BJ (cell line): Measurements from ENCODE around the gene ZDHHC5. TPM values are rescaled to one million over a fixed set of nuclear protein-coding genes. Genes with fewer than 3 reads are reported as not detected.
A peak's percentile ranks its signal among the peaks of the same experiment; 100 is the strongest.

ENCODE experiments used
- polyA plus RNA-seq: library from polyadenylated mRNA; depleted of rRNA; stranded (reverse); fragments of >200 nt; gene quantifications from 2 replicates; pipeline ENCODE4 v1.2.3, GENCODE V29; 2011; rRNA removed
- small RNA-seq: library from RNA; depleted of rRNA; stranded (forward); fragments of <200 nt; gene quantifications from one replicate; pipeline ENCODE3, GENCODE V24; 2012; ENCODE audit warnings: low replicate concordance, low read depth; ENCODE audit not compliant: insufficient read length

Gene ZDHHC5
- polyA plus RNA-seq, 1 experiment, result 76.7 TPM

Small RNA genes lying within 50 kb of the gene (small RNA-seq; reads per million reads assigned to genes)
- gene MIR130A (20,369 reads per million, percentile 99 among the genes with 10 or more reads in this experiment), gene TMX2-CTNND1 (not detected)

Other genes with a start within 250 kb of the ZDHHC5 start
- gene SLC43A3, start 241.0 kb upstream of the ZDHHC5 start, polyA plus RNA-seq, result 16.7 and 26.7 TPM in 2 replicates
- 0.10 and 0.43 TPM in 2 replicates for gene RTN4RL2, start 207.6 kb upstream of the ZDHHC5 start, polyA plus RNA-seq
- gene SLC43A1, start 152.4 kb upstream of the ZDHHC5 start, polyA plus RNA-seq, result 11.8 and 23.4 TPM in 2 replicates
- 90.5 and 91.7 TPM in 2 replicates for gene TIMM10, start 137.4 kb upstream of the ZDHHC5 start, polyA plus RNA-seq
- not detected in 2 replicates for gene SMTNL1, start 130.5 kb upstream of the ZDHHC5 start, polyA plus RNA-seq
- gene UBE2L6, start 100.4 kb upstream of the ZDHHC5 start, polyA plus RNA-seq, result 57.3 and 67.0 TPM in 2 replicates
- gene SERPING1, start 70.4 kb upstream of the ZDHHC5 start, polyA plus RNA-seq, result 92.4 and 119 TPM in 2 replicates
- 0.26 TPM in 2 replicates for gene YPEL4, start 18.2 kb upstream of the ZDHHC5 start, polyA plus RNA-seq
- gene CLP1, start 10.4 kb upstream of the ZDHHC5 start, polyA plus RNA-seq, result 19.0 and 19.6 TPM in 2 replicates
- 25.9 and 28.4 TPM in 2 replicates for gene MED19, start 44.1 kb downstream of the ZDHHC5 start, polyA plus RNA-seq
- gene TMX2, start 44.5 kb downstream of the ZDHHC5 start, polyA plus RNA-seq, result 96.7 and 116 TPM in 2 replicates
- 50.7 and 68.3 TPM in 2 replicates for gene SELENOH, start 73.4 kb downstream of the ZDHHC5 start, polyA plus RNA-seq
- not detected in 2 replicates for gene BTBD18, start 83.7 kb downstream of the ZDHHC5 start, polyA plus RNA-seq
- 145 and 286 TPM in 2 replicates for gene CTNND1, start 93.7 kb downstream of the ZDHHC5 start, polyA plus RNA-seq